GM19452 (cell line): Measurements from ENCODE around the gene HS6ST1.
A peak's percentile ranks its signal among the peaks of the same experiment; 100 is the strongest.

Source experiments
- ATAC-seq: cut with Tn5 transposase; IDR thresholded peaks from one replicate; pipeline ENCODE4 v1.9.1; 2021; ENCODE audit not compliant: unreplicated experiment

The HS6ST1 gene

GRCh38 chr2:128322715-128323554, 4.3 kb upstream of the HS6ST1 start:
- no peak for ATAC-seq

GRCh38 chr2:128321784-128322714, 3.4 kb upstream of the HS6ST1 start:
- peak; percentile 56 for ATAC-seq

GRCh38 chr2:128320906-128321771, 2.5 kb upstream of the HS6ST1 start:
- ATAC-seq, result no peak

- ATAC-seq, result no peak
Measured at GRCh38 chr2:128320192-128320905, 1.7 kb upstream of the HS6ST1 start.

- ATAC-seq, result no peak
Measured at GRCh38 chr2:128319631-128320191, 1.0 kb upstream of the HS6ST1 start.

- peak; percentile 13 for ATAC-seq
Measured at GRCh38 chr2:128318245-128318644, 423 bp downstream of the HS6ST1 start.

- ATAC-seq, result peak; percentile 7
Measured at GRCh38 chr2:128317899-128318225, 806 bp downstream of the HS6ST1 start.

- ATAC-seq, result peak; percentile 42
Measured at GRCh38 chr2:128317181-128317898, 1.3 kb downstream of the HS6ST1 start.

- no peak for ATAC-seq
Measured at GRCh38 chr2:128316777-128317180, 1.9 kb downstream of the HS6ST1 start.

GRCh38 chr2:128315829-128316776, 2.6 kb downstream of the HS6ST1 start:
- no peak for ATAC-seq

- ATAC-seq, result no peak
Measured at GRCh38 chr2:128315122-128315828, 3.4 kb downstream of the HS6ST1 start.

GRCh38 chr2:128314348-128315121, 4.1 kb downstream of the HS6ST1 start:
- no peak for ATAC-seq

GRCh38 chr2:128313931-128314347, 4.7 kb downstream of the HS6ST1 start:
- no peak for ATAC-seq

- ATAC-seq, result no peak
Measured at GRCh38 chr2:128313091-128313836, 5.4 kb downstream of the HS6ST1 start.

- no peak for ATAC-seq
Measured at GRCh38 chr2:128312411-128312810, 6.3 kb downstream of the HS6ST1 start.

GRCh38 chr2:128311755-128312341, 6.8 kb downstream of the HS6ST1 start:
- ATAC-seq, result no peak
